ENCODE measurements around the gene LILRA5.
"Not testable (repeated sequence)": the region's sequence is repeated elsewhere in the genome, so short reads cannot be mapped to it uniquely, and the experiment has no call there.

Gene LILRA5

GRCh38 chr19:54333586-54334298 lies 20.8 kb upstream of the LILRA5 start:
- DNase-seq = no peak

GRCh38 chr19:54332149-54332548 lies 19.2 kb upstream of the LILRA5 start:
- DNase-seq = no peak

GRCh38 chr19:54331626-54332025 lies 18.7 kb upstream of the LILRA5 start:
- no peak for DNase-seq

DNA sequence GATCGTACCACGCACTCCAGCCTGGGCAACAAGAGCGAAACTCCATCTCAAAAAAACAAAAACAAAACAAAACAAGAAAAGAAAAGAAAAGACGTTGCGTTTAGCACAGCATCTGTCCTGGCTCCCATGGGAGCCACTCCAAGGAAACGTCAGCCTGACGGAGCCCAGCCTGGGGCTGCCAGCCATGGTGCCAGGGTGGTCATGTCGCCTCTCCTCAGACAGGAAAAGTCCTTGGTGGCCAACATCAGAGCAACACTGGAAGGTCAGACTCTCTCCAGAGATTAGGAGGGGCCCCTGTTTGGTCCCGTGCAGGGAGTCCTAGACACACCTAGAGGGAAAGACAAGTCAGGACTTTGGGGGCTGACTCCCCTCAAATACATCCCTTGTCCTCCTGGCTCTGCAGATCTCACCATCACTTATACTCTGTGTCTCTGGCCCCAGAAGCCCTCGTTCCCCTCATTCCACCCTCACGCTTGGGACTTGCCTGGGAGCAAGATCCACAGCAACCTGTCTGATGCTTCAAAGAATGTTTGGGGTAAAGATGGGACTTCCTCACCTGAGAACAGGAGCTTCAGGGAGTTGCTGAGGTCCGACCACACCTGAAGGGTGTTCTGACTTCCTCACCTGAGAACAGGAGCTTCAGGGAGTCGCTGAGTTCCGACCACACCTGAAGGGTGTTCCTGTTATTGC lies 16.7 kb upstream of the LILRA5 start:
- no peak for DNase-seq

GRCh38 chr19:54328781-54329180 lies 15.8 kb upstream of the LILRA5 start:
- not testable (repeated sequence) for DNase-seq

DNA sequence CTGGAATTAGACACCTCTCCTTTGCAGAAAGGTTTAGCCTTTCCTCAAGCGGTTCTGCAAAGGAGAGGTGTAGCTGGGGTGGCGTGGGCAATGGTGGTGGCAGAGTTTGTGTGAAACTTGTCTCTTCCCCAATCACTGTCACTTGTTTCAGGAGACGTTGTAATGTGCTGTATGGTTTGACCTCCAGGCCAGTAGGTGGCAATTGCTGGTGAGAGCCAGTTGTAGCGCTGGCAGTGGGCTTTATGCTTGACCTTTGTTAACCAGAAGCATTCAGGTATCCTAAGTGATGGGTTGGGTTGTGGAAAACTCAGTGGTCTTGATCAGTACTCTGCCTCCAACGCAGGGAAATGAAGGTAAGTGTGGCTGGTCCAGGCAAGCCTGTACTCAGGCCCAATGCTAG lies 12.7 kb upstream of the LILRA5 start:
- DNase-seq = no peak

DNA sequence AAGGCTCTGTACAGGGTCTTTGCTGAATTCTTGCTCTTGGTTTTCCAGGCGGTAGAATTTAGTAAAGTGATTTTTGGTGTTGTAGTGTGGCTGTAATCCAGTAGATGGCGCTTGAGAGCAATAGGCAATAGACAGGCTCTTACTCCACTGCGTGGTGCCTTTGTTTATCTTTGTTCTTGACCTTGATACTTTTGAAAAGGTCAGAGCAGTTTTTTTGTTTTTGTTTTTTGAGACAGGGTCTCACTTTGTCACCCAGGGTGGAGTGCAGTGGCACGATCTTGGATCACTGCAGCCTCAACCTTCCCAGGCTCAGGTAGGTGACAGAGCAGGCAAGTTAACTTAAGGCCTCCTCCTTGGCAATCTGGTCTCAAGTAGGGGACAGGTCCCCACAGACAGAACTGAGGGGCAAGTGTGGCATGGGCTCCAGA lies 12.2 kb upstream of the LILRA5 start:
- peak; percentile 14 for DNase-seq

- DNase-seq = no peak
These were observed 11.1 kb upstream of the LILRA5 start for GRCh38 chr19:54324071-54324470.

DNA sequence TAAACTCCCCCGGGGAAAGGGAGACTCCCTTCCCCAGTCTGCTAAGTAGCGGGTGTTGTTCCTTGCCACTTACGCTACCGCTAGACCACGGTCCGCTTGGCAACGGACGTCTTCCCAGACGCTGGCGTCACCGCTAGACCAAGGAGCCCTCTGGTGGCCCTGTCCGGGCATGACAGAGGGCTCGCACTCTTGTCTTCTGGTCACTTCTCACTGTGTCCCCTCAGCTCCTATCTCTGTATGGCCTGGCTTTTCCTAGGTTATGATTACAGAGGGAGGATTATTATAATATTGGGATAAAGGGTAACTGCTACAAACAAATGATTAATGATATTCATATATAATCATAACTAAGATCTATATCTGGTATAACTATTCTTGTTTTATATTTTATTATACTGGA lies 10.0 kb upstream of the LILRA5 start:
- not testable (repeated sequence) for DNase-seq

GRCh38 chr19:54322295-54322694 lies 9.3 kb upstream of the LILRA5 start:
- DNase-seq = not testable (repeated sequence)

GRCh38 chr19:54319892-54320670 lies 7.1 kb upstream of the LILRA5 start:
- no peak for DNase-seq

DNA sequence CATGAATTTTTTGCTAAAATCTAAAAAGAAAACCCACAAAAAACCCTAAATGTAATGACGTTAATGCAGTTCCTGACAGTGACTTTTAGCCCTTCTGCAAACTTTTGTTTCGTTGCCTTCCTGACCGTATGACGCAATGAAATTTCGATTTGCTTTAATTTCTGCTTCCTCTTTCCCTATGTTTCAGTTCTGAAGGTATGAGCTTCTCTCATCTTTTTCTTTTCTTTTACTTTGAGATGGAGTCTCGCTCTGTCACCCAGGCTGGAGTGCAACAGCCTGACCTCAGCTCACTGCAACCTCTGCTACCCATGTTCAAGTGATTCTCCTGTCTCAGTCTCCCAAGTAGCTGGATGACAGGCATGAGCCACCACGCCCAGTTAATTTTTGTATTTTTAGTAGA lies 6.1 kb upstream of the LILRA5 start:
- no peak for DNase-seq

DNA sequence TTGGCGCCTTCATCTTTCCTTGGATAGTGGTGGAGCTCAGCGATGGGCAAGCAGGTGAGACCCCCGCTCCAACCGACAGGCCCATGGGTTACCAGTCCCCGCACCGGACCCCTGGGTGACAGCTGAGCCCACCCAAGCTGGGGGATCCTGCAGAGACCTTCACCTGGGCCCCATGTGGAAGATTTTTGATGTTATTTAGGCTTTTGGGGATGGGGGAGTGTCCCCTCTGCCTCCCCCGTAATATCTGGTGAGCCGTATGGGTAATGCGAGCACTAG lies 4.9 kb upstream of the LILRA5 start:
- DNase-seq = no peak

DNA sequence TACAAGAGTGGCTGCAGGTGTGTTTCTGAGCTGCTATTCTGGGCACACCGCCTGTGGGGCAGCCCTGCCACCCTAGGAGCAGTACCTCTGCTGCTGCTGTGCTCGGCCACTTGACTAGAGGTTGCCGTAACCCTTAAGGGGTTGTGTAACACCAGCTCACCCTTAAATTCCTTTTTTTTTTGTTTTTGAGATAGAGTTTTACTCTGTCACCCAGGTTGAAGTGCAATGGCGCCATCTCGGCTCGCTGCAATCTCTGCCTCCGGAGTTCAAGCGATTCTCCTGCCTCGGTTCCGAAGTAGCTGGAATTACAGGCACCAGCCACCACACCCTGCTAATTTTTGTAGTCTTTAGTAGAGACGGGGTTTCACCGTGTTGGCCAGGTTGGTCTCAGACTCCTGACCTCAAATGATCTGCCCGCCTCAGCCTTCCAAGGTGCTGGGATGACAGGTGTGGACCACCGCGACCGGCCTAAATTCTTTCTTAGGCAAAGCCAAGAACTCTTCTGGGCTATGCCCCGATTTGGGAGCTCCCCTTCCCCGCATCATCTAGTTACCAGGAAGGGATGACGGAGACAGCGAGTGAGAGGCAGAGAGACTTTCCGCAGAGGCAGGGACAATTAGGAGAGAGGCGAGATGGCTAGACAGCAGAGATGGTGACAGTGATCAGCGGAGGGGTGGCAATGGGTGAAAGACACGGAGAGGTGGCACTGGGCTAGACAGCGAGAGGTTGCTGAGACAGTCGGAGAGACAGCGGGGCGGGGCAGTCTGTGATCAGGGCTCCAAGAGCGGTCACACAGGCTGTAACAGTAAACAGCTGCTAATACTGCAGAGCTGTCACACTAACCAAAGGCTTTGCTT lies 4.4 kb upstream of the LILRA5 start:
- DNase-seq = no peak

GRCh38 chr19:54316746-54317107 lies 3.8 kb upstream of the LILRA5 start:
- no peak for DNase-seq

GRCh38 chr19:54315956-54316355 lies 3.0 kb upstream of the LILRA5 start:
- DNase-seq = no peak

DNA sequence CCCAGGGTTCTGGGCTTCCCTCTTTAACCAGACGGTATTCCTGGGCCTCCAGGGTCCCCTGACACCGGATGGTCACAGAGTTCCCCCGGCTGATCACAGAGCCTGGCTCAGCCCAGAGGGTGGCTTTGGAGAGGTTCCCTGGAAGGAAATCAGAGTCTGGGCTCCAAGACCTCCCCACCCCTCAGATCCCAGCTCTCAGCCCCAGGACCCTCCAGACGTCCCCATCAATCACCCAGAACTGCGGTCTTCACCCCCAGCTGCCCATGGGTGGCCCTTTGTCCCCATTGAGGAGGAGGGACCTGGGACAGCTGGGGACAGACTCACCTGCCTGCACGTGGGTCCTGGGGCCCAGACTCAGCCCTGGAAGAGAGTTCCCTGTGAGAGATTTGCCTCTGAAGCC lies 955 bp downstream of the LILRA5 start:
- no peak for DNase-seq

GRCh38 chr19:54311486-54311885 lies 1.5 kb downstream of the LILRA5 start:
- DNase-seq = no peak

DNA sequence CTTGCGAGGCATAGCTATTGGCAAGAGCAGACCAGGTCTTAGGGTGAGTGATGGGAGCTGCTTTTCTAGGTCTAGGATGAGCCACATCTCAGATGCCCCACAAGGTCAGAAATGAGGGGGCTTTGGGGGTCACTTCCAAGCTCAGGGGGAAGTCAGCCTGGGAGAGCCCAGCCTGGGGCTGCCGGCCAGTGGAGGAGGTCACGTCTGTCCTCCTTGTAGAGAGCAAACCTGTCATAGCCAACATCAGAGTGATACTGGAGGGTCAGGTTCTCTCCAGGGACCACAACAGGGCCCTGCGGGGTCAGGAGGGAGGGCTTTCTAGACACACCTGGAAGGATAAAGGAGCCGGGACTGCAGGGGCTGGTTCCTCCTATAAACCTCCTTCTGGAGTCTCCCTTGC lies 2.4 kb downstream of the LILRA5 start:
- DNase-seq = no peak

GRCh38 chr19:54309811-54310210 lies 3.2 kb downstream of the LILRA5 start:
- no peak for DNase-seq

GRCh38 chr19:54307389-54308020 lies 5.5 kb downstream of the LILRA5 start:
- no peak for DNase-seq

DNA sequence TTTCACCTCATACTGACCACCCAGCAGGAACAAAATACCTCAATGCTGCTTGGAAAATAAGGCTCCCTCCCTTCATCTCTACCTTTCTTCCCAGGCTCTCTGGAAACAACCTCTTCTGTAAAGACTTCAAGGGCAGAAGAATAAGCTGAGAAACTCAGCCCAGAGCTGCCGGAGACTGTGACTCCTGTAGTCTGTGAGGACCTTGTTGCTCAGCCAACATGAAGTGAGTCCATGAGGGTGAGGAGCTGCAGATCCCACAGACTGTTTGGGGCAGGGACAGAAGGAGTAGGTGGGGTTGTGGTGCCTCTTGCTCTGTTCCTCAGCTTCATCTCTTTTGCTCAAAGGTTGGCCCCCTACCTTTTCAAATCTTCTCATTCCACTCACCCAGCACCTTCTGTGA lies 7.8 kb downstream of the LILRA5 start:
- DNase-seq = no peak

- no peak for DNase-seq
These were observed 10.7 kb downstream of the LILRA5 start for GRCh38 chr19:54302257-54302656.
